ENCODE measurements around the gene NUP62CL. TPM values are rescaled to one million over a fixed set of nuclear protein-coding genes. Genes with fewer than 3 reads are reported as not detected.

The NUP62CL gene, protein sequence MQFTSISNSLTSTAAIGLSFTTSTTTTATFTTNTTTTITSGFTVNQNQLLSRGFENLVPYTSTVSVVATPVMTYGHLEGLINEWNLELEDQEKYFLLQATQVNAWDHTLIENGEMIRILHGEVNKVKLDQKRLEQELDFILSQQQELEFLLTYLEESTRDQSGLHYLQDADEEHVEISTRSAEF
- 0.19 TPM in 1 of 2 replicates, not detected in the other for total RNA-seq

GRCh38 chrX:107205770-107206696 is at the start of gene NUP62CL, which contains the start of gene DNAAF6:
Gene NUP62CL (minus strand): TSS chrX:107206433. CDS start chrX:107175146, 31,287 bp downstream.
Gene DNAAF6 (plus strand): TSS chrX:107206611. CDS start chrX:107212876, 6,265 bp downstream.

DNA sequence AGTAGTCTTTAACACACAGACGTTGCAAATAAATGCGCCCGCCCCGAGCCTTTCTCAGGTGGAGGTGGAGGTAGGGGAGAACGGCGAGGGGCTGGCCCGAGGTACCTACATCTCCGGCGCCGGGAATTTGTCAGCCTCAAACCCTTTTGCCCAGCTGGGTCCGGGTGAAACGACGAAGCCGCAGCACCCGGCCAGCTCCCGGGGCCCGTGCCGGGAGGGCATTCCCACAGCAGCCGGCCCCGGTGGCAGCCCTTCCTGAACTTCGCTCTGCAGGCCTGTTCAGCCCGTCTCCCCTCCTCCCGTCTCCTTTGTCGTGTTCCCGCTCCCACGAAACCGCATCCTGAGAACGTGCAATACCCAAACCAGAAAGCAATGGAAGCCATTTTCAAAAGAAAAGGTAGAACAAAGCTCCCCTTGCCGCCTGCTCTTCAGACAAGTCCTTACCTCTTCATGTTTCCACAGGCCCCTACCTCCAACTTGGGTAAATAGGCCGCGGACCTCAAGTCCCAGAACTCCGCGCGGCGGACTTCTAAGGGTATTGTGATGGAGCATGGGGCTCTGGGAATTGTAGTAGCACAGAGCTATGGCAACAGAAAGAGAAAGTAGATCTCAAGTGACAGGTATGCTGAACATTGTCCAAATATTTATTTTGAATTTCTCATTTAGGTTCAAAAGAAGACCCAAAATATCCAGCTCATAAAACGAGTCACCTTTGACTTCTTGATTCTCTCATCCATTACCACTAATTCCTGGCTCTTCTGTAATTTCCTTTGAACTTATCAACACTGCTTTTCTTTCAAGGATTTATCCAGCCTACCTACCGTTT is 87.7 kb downstream of the NUP62CL start, which contains the start of gene RBM41:
RBM41 (minus strand) TSS at position 501 of the 826 bp plus-strand sequence; CDS start at position 452, 49 bp downstream.

Other genes starting within 250 kb of the NUP62CL start
- 14.2 and 17.8 TPM in 2 replicates for gene MORC4, start 206.2 kb downstream of the NUP62CL start, total RNA-seq
- 14.0 and 14.4 TPM in 2 replicates for gene RBM41, start 87.6 kb downstream of the NUP62CL start, total RNA-seq
- not detected in 2 replicates for gene DNAAF6, start 178 bp upstream of the NUP62CL start, total RNA-seq
- gene FRMPD3, start 243.2 kb upstream of the NUP62CL start, total RNA-seq = under 0.01 TPM in 1 of 2 replicates, not detected in the other